Spleen (tissue), 11 donors: ENCODE results near the gene KCTD13. TPM values are rescaled to one million over a fixed set of nuclear protein-coding genes. Genes with fewer than 3 reads are reported as not detected.
"Not testable (repeated sequence)": the region's sequence is repeated elsewhere in the genome, so short reads cannot be mapped to it uniquely, and the experiment has no call there.

Experiments
- DNase-seq: peaks from one replicate; pipeline ENCODE4 v3.0.0-alpha.2; 2020
- H3K27ac ChIP-seq, 8 donors: fragments of 200-600 bp; sonication (generic) in 7 of 8; 1 replicate in 4 of 8; 2 replicates in 4 of 8; pipeline versions ENCODE4 v1.5.0 to v1.8.0; 2016 to 2021; ENCODE audit warnings: inconsistent platforms in 4 of 8, mild to moderate bottlenecking in 4 of 8, moderate library complexity in 1 of 8
- H3K27me3 ChIP-seq, 7 donors: fragments of 200-600 bp; sonication (generic) in 6 of 7; replicated peaks in 1 of 7; 1 replicate in 4 of 7; 2 replicates in 3 of 7; pipeline versions ENCODE4 v1.5.0 to v1.8.0; 2016 to 2021; ENCODE audit warnings: inconsistent platforms in 3 of 7, mild to moderate bottlenecking in 1 of 7
- H3K36me3 ChIP-seq, 6 donors: fragments of 200-600 bp; sonication (generic) in 5 of 6; 1 replicate in 4 of 6; 2 replicates in 2 of 6; pipeline versions ENCODE4 v1.5.0 to v1.8.0; 2016 to 2021; ENCODE audit warnings: inconsistent platforms in 2 of 6
- H3K4me1 ChIP-seq, 6 donors: fragments of 200-600 bp; sonication (generic) in 5 of 6; 1 replicate in 3 of 6; 2 replicates in 3 of 6; pipeline versions ENCODE4 v1.5.0 to v1.8.0; 2016 to 2021; ENCODE audit warnings: inconsistent platforms in 3 of 6
- H3K4me3 ChIP-seq, 8 donors: fragments of 200-600 bp; sonication (generic) in 7 of 8; 1 replicate in 4 of 8; 2 replicates in 4 of 8; pipeline versions ENCODE4 v1.5.0 to v1.8.0; 2016 to 2021; ENCODE audit warnings: inconsistent platforms in 4 of 8, mild to moderate bottlenecking in 4 of 8, moderate library complexity in 2 of 8
- H3K9me3 ChIP-seq, 8 donors: fragments of 200-600 bp; sonication (generic) in 7 of 8; 1 replicate in 4 of 8; 2 replicates in 4 of 8; pipeline versions ENCODE4 v1.5.0 to v1.8.0; 2016 to 2021; ENCODE audit warnings: inconsistent platforms in 4 of 8
- POLR2A ChIP-seq, 3 donors: fragments of 450-650 bp; IDR thresholded peaks; one replicate each; pipeline ENCODE4 v1.5.1; 2017; ENCODE audit warnings: antibody characterized with exemption in 3 of 3, mild to moderate bottlenecking in 1 of 3
- POLR2AphosphoS5 ChIP-seq, 3 donors: sonication (generic); formaldehyde crosslinking; IDR thresholded peaks; one replicate each; pipeline ENCODE4 v1.5.1; 2017; ENCODE audit warnings: antibody characterized with exemption in 3 of 3
- WGBS, 5 donors: extraction: QIAGEN DNeasy Blood & Tissue Kit in 3 of 5; methylation state at CpG; one replicate each; pipeline versions ENCODE4 v1.1.5 to v1.1.7; 2013 to 2018; 5-methylcytosine and 5-hydroxymethylcytosine counted together
- intact Hi-C: fragments of 100-400 bp; cut with DNase I; formaldehyde crosslinking; loops from one replicate; pipeline ENCODE4 v1.15.0; 2023; ENCODE audit warnings: low total_unique reads
- polyA plus RNA-seq, 3 donors: library from polyadenylated mRNA; stranded (reverse); fragments of 200-250 nt; gene quantifications; one replicate each; pipeline ENCODE4 v1.2.1, GENCODE V29; 2013
- total RNA-seq, 7 donors: library from RNA; depleted of rRNA in 3 of 7; stranded (reverse); fragments of >200 nt in 3 of 7; fragmentation: NEBNext Ultra II Directional in 4 of 7; extraction: Animal tissue kit (Norgen Biotek cat#: 25700) in 4 of 7; gene quantifications; one replicate each; pipeline versions ENCODE4 v1.1.0 to v1.2.1, GENCODE V29; 2016 to 2021
- TF ChIP-seq, protein P1 (sequence below), 11 experiments: fragments of 200-600 bp in 7 of 11; fragments of 450-650 bp in 4 of 11; sonication (generic) in 4 of 11; IDR thresholded peaks in 8 of 11; conservative IDR thresholded peaks in 3 of 11; 1 replicate in 7 of 11; 2 replicates in 4 of 11; pipeline versions ENCODE4 v1.4.0 to v1.8.0; 2016 to 2021; ENCODE audit warnings: antibody characterized with exemption in 11 of 11, inconsistent platforms in 4 of 11, mild to moderate bottlenecking in 1 of 11
- donor health status: healthy with polysubstance abuse.
- donor health status: DM: no; HTN: no; CAD: no; lungs with moderate emphysema.
- donor health status: DM: no; HTN: no; CAD: no.
- donor health status: Bipolar disorder and iron deficiency.
- donor health status: healthy.
- donor health status: DM: no; HTN: no; CAD: no.
- donor health status: DM: yes; HTN: yes; CAD: no.

The KCTD13 gene
- total and polyA plus RNA-seq, 10 donors, result 11.2 to 59.3 (median 27.8) TPM

DNA sequence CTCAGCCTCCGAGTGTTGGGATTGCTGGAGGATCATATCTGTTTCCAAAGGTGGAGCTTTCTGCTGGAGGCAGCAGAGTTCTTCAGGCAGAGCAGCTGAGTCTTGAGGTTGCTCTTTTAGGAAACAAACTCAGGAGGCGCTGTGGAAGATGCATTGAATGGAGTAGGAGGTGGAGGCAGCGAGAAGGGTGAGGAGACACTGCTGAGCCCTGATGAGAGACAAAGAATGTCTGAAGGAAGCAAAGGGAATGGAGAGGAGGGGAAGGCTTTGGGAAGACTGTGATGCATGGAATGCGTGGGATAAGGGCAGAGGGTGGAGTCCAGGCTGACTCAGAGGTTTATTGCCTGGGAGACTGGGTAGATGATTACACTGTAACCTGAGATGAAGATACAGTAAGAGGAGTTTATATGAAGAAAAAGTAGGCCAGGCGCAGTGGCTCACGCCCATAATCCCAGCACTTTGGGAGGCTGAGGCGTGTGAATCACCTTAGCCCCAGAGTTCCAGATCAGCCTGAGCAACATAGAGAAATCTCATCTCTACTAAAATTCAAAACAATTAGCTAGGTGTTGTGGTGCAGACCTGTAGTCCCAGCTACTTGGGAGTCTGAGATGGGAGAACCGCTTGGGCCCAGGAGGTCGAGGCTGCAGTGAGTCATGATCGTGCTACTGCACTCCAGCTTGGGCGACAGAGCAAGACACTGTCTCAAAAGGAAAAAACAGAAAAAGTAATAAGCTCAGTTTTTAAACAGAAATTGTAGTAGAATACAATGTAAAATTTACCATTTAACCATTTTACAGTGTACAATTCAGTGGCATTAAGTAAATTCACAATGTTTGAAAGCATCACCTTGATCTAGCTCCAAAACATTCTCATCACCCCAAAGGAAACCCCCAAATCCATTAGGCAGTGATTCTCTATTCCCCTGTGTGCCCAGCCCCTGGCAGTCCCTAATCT is 18.1 kb upstream of the KCTD13 start:
- intact Hi-C loops, result no loop called here
- Histone ChIP-seq H3K4me3 (no peak overlapping the region), H3K27me3 (peaks cover 0 to 14% (median 0%) of the 10 kb centered on the region in 7 donors), H3K27ac (peak overlapping the region in 3 of 8 donors; percentile 5 to 45 (median 27)), H3K4me1 (peaks cover 0 to 3% (median 0%) of the 10 kb centered on the region in 6 donors), H3K36me3 (no peaks in the 10 kb centered on the region), H3K9me3 (peaks cover 0 to 5% (median 0%) of the 10 kb centered on the region in 8 donors)
- WGBS, 5 donors, result 72 to 82% (median 79%) methylated on average over 11 of the region's 11 CpGs
- no peak for TF ChIP-seq POLR2AphosphoS5 (IDR thresholded peaks at IDR 0.05)
- TF ChIP-seq, protein P1, sequence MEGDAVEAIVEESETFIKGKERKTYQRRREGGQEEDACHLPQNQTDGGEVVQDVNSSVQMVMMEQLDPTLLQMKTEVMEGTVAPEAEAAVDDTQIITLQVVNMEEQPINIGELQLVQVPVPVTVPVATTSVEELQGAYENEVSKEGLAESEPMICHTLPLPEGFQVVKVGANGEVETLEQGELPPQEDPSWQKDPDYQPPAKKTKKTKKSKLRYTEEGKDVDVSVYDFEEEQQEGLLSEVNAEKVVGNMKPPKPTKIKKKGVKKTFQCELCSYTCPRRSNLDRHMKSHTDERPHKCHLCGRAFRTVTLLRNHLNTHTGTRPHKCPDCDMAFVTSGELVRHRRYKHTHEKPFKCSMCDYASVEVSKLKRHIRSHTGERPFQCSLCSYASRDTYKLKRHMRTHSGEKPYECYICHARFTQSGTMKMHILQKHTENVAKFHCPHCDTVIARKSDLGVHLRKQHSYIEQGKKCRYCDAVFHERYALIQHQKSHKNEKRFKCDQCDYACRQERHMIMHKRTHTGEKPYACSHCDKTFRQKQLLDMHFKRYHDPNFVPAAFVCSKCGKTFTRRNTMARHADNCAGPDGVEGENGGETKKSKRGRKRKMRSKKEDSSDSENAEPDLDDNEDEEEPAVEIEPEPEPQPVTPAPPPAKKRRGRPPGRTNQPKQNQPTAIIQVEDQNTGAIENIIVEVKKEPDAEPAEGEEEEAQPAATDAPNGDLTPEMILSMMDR (IDR thresholded peaks at IDR 0.05 in 8 of 11, conservative IDR thresholded peaks at IDR 0.05 in 3 of 11), result no peak
- no peak for TF ChIP-seq POLR2A (IDR thresholded peaks at IDR 0.05)
- DNase-seq, result no peak

DNA sequence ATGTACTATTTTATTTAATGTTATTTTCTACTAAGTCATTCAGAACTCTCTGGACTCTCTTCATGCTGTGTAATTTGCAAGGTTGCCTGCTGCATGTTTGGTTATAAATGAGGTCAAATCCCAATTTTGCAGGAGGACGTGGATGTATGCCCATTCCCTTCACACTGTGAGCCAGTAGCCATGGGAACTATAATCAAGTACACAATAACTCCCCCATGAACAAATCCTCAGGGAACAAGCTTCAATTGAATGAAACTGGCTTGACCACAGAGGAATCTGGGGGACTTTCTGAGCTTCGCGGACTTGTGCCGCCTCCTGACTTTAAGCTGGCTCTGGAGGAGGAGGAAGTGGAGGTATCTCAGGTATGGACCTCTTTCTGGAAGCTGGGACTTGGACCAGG is 14.6 kb upstream of the KCTD13 start:
- Histone ChIP-seq H3K9me3 (peaks cover 0 to 5% (median 0%) of the 10 kb centered on the region in 8 donors), H3K27ac (no peak overlapping the region), H3K4me1 (peaks cover 0 to 3% (median 0%) of the 10 kb centered on the region in 6 donors), H3K4me3 (no peak overlapping the region), H3K36me3 (no peaks in the 10 kb centered on the region), H3K27me3 (peaks cover 0 to 19% (median 0%) of the 10 kb centered on the region in 7 donors)
- WGBS, 5 donors, result 75 to 82% (median 78%) methylated on average over 4 of the region's 4 CpGs
- TF ChIP-seq POLR2A (IDR thresholded peaks at IDR 0.05) (no peak), POLR2AphosphoS5 (IDR thresholded peaks at IDR 0.05) (no peak)
- TF ChIP-seq, protein P1 (IDR thresholded peaks at IDR 0.05 in 8 of 11, conservative IDR thresholded peaks at IDR 0.05 in 3 of 11), result no peak
- DNase-seq, result no peak
- intact Hi-C loops, result no loop called here

DNA sequence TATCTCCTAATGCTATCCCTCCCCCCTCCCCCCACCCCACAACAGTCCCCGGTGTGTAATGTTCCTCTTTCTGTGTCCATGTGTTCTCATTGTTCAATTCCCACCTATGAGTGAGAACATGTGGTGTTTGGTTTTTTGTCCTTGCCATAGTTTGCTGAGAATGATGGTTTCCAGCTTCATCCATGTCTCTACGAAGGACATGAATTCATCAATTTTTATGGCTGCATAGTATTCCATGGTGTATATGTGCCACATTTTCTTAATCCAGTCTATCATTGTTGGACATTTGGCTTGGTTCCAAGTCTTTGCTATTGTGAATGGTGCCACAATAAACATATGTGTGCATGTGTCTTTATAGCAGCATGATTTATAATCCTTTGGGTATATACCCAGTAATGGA is 5.7 kb upstream of the KCTD13 start:
- WGBS, 5 donors, result 59 to 92% (median 79%) methylated on average over 2 of the region's 2 CpGs
- H3K36me3 ChIP-seq, H3K9me3 ChIP-seq, intact Hi-C loops, H3K27me3 ChIP-seq, DNase-seq, H3K27ac ChIP-seq, H3K4me3 ChIP-seq: not testable (repeated sequence)
- H3K4me1 ChIP-seq, result peaks cover 0 to 13% (median 8%) of the 10 kb centered on the region in 6 donors

DNA sequence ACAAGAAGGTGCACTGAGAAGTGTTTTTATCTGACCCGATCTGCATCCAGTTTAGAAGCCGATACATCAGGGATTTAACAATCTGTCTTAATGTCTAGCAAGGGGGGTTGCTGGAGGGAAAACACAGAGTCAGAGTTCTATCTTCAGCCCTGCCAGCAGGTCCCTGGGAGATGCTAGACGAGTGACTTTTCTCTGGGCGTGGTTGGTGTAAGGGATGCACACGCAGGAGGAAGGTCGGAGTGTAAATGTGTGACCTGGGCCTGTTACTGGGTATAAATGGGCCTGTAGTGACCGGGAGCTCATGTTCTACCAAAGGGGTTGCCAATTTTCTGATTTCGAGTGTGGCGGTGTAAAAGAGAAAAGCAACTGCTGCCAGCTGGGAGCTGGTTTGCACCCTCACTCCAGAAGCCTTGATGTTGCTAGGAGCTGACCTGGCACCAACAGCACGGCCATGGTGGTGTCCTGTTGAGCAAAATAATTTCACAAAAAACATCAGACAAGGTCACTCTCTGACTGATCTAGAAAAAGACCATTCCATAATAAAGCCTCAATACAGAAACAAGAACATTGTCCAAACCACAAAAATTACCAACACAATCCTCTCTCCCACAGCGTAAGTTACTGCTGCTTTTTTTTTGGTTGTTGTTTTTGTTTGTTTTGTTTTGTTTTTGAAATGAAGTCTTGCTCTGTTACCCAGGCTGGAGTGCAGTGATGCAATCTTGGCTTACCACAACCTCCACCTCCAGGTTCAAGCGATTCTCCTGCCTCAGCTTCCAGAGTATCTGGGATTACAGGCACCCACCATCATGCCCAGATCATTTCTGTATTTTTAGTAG is 1.3 kb upstream of the KCTD13 start:
- peaks cover 0 to 17% (median 10%) of the 10 kb centered on the region in 6 donors for H3K36me3 ChIP-seq
- WGBS, 5 donors, result 71 to 85% (median 76%) methylated on average over 12 of the region's 12 CpGs
- no peaks in the 10 kb centered on the region for H3K27me3 ChIP-seq
- DNase-seq, result no peak
- H3K27ac ChIP-seq, result peak overlapping the region in 6 of 8 donors; percentile 84 to 94 (median 90)
- peaks cover 12 to 40% (median 29%) of the 10 kb centered on the region in 6 donors for H3K4me1 ChIP-seq
- H3K4me3 ChIP-seq, result peak overlapping the region in 5 of 8 donors; percentile 89 to 100 (median 99)
- TF ChIP-seq POLR2A (IDR thresholded peaks at IDR 0.05), result no peak
- TF ChIP-seq, protein P1 (IDR thresholded peaks at IDR 0.05 in 8 of 11, conservative IDR thresholded peaks at IDR 0.05 in 3 of 11), result no peak
- TF ChIP-seq POLR2AphosphoS5 (IDR thresholded peaks at IDR 0.05), result no peak
- intact Hi-C loops, result no loop called here
- H3K9me3 ChIP-seq, result no peaks in the 10 kb centered on the region
